GM21515 (cell line): Measurements from ENCODE around the gene ZNF664.

Experiments
- ATAC-seq: cut with Tn5 transposase; IDR thresholded peaks from one replicate; pipeline ENCODE4 v1.9.1; 2021; ENCODE audit not compliant: unreplicated experiment

ZNF664 gene

DNA sequence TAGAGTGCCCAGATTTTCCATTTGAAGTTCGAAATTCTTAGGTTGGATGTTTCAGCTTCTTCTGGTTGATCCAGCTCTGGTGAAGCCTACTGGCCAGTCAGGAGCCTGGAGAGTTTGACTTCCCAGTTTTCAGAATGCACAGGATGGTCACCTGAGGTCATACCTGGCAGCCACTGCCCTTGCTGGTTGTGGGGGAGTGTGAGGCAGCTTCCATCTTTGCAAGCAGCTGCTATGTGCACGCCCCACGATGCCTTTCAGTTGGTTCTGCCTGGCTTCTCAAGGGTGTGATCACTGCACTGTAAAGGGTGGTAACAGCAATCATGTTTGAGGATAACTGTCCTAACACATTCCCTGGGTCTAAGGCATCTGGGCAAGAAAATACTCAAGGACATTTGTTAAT, 15.8 kb upstream of the ZNF664 start:
- no peak for ATAC-seq

DNA sequence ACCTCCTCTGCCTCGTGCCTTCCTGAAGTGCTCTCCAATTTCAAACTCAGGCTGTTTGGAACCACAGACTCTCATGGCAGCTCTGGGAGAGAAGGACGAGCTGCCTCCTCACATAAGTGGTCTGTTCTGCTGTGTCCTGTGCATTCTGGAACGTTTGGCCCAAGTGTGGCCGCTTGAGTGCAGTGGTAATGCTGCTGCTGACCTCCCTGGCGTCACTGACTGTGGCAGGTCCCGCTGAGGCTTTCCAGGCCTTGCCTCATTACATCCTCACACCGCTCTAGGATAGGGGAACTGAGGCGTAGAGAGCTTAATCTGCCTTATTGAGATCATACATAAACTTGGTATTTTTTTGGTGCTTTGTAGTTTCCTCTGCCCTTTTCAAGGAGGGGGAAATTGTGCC, 14.6 kb upstream of the ZNF664 start:
- no peak for ATAC-seq

DNA sequence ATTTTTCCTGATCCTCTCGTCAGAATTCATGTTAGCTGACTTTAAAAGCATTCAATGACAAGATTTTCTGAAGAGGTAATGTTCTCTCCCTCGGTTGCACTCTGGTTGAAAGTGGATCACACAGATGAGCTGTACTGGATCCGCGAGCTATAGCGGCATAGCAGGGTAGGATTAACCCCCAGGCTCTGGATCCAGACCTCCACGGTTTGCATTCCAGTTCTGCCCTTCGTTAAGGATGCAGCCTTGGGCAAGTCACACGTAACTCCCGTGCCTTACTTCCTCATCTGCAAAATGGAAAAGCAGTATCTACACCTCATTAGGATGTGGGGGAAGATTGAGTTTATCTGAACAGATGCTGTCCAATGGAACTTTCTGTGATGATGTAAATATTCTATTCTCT, 14.1 kb upstream of the ZNF664 start:
- ATAC-seq = no peak

GRCh38 chr12:123960029-123960735, 12.8 kb upstream of the ZNF664 start:
- ATAC-seq = no peak

DNA sequence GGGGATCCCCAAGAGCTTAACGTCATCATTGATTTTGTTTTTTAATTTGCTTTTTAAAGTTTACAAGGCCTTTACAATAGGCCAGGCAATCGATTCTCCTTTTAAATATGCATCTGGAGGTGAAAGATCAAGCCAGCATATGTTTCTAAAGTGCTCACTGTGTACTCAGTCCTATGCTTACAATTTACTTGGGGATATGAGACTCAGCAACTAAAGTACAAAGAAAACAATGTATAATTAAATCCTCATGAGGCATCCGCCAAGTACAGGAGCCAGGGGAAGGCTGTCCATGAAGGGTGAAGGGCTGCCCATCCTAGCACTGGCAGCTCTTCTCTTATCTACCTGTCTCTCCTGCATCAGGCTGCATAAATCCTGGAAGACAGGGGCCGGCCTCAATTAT, 12.2 kb upstream of the ZNF664 start:
- ATAC-seq = no peak

DNA sequence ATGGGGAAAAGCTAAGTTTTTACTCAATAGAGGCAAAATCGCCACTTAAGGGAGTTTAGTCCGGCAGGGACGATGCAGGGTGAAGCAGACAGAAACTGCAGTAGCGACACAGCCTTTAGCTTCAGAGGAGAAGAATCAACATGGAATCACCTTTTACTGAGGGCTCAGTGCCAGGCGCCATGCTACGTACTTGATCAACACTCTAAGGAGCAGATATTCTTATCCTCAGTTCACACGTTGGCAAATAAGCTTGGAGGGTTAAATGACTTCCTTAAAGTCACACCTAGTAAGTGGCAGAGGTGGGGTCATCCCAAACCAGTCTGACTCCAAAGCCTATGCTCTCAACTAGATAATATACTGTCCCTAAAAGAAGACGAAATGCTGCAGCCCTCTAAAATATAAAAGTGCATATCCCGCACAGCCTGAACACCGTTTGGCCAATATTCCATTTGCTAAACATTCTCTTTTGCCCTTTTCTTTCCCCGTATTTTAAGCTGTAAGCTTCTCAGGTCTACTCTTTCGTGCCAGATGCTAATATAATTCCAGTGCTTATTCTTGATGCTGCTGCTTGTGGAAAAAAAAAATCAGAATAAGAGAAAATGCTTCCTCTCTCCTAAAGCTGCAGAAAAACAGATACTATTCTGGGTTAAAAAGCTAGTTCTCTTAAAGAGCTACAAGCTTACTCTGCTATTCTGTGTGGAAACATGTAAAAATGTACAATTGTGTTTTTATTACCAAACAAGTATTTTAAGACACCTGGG, 11.2 kb upstream of the ZNF664 start:
- no peak for ATAC-seq

GRCh38 chr12:123962513-123962912, 10.5 kb upstream of the ZNF664 start:
- ATAC-seq = no peak

DNA sequence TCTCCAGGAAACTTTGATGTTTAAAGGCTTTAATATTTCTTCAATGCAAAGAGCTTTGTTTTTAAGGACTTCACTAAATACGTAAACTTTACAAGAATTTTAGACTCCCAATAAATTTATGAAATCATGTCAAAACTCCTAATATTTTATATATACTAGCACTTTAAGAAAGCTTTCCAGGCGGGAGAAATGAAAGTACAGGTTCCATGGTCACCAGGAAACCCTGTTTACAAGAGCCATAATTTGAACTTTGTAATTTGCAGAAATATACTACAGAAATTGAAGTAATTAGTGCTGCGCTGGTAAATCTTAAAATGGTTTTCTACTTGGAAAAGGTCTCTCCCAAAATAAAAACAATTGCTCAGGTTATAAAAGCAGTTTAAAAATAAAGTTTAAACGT, 9.2 kb upstream of the ZNF664 start:
- ATAC-seq = no peak

DNA sequence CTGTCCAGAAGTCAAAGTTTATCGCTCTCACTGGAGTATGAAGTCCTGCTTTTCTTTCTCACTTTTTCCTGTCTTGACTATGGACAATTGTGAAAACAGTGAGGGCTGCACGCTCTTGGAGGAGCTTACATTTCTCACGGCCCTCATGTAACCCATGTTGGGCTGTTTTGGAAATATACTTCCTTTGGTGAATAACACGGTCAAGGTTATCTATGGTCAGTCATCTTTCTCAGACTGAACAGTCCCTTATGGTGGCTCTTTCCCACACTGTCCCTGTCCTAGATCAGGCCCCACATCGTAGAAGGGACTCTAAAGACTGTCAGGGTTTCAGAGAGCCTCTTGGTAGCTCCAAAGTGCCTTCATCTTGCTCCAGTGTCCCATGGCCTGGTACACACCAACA, 7.6 kb upstream of the ZNF664 start:
- ATAC-seq = no peak

- no peak for ATAC-seq
Measured at GRCh38 chr12:123966596-123966995, 6.4 kb upstream of the ZNF664 start.

DNA sequence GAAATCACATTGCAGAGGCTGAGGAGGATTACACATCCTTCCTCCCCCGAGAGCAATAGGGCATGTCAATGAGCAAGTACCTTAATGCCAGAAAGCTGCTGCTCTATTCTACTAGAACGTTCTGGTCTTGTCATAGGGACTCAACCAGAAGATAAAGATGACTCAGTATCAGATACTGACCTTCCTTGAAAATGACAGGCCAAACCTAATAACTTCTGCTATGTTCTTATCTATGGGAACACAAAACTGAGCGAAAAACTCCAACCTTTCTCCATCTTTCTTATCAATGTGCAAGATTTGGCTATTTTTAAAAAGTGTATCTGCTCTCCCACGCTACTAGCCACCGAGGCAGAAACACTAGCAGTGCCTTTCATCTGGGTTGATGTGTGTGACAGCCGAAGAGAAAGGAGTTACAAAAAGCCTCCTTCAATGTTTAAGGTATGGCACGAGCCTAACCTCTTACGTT, 5.9 kb upstream of the ZNF664 start:
- ATAC-seq = no peak

GRCh38 chr12:123971449-123971769, 1.6 kb upstream of the ZNF664 start:
- ATAC-seq = no peak

DNA sequence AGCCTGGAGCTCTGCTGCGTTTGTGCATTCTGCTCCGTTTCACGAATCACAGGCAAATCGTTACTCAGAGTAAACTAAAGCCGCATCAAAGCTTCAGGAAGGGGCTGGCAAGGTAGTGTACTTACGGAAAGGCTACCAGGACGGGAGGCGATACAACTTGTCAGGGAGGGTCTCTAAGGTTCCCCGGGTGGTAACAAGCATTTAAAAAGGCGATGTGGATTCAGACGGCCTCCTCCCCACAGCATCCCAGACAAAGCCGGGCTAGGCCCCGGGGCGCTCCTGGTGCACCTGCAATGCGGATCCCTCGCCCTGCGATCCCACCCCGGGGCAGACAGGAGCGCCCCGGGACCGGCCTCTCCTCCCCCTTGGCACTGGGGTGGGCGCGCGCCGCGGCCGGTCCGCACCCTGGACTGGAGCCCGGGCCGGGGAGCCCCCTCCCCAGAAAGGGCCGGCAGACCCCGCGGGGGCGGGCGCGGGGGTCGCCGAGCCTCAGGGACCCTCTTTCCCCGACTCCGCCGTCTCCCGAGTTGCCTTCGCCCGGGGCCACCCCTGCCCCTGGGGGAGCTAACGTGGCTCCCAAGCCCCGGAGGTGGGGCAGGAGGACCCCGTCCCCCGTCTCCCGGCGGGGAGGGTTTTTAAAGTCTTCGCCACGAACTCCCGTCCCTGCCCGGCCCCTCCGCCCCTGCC, 1.1 kb upstream of the ZNF664 start:
- ATAC-seq = peak; percentile 8

DNA sequence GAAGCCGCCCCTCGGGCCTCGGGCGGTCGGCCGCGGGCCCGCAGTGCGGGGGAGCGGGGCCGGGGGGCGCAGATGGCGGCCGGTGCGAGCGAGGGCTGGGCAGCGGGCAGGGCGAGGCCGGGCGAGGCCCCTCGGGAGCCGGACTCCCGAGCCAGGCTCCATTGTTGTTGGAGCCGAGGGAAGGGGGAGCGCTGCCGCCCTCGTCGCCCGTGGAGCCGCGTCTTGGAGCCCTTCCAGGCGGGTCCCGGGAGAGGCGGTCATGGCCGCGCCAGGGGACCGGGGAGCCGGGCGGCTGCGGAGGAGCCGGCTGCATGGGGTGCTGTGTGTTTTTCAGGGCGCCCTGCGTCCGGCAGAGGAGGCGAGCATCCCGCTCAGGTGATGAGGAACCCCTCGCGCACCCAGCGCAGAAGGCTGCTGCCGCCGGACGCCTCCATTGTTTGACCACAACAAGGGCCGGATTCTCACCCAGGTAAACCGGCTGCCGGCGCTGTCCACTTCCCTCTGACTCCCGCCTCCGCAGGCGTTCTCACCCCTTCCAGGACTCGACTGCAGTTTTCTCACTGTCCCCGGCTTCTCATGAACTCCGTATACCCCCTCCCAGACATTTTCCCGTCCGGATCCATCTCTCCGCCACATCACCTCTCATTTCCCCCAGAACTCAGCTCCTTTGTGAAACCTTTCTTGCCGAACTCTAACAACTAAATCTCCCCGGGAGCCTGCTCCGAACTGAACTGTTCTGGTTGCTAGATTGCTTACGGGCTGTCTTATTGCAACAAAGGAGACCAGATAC, 732 bp downstream of the ZNF664 start:
- peak; percentile 10 for ATAC-seq

DNA sequence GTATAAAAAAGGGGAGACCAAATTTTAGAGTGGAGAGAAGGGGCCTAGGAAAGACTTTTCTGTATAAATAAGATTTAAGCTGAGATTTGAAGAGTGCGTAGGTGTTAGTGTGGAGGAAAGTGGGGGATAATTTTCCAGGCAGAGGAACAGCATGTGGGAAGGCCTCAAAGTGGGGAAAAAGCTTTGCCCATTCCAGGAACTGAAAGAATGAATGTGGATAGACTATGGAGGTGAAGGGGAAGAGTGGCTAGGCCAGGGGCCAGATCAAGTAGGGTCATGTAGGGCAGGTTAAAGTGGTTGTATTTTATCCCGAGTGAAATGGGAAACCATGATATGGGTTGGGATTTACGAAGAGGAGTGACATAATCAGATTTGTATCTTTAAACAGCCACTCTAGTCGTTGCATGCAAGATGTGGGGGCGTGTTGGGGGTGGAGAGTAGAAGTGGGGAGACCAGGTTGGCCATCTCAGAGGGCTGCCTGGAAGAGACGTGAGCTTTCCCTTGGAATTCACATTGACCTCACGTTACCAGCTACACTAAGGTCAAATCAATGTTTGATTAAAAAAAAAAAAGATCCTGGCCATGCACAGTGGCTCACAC, 3.3 kb downstream of the ZNF664 start:
- ATAC-seq = no peak

- no peak for ATAC-seq
Measured at GRCh38 chr12:123979566-123979965, 6.6 kb downstream of the ZNF664 start.

- no peak for ATAC-seq
Measured at GRCh38 chr12:123982269-123982668, 9.3 kb downstream of the ZNF664 start.

- ATAC-seq = no peak
Measured at GRCh38 chr12:123983822-123984485, 10.9 kb downstream of the ZNF664 start.

GRCh38 chr12:123984903-123985302, 11.9 kb downstream of the ZNF664 start:
- ATAC-seq = no peak

GRCh38 chr12:123986374-123986965, 13.5 kb downstream of the ZNF664 start:
- ATAC-seq = no peak
